HEK293 (cell line): ENCODE data around the gene LRP8.

Experiments used
- CTCF ChIA-PET: fragments of 350-600 bp; formaldehyde crosslinking; extraction: SDS; loops from one replicate; lab custom pipeline; 2021; ENCODE audit warnings: antibody characterized with exemption; lab: Yijun Ruan, JAX
- POLR2A ChIA-PET: fragments of 300-600 bp; formaldehyde crosslinking; extraction: SDS; loops from one replicate; lab custom pipeline; 2020; ENCODE audit warnings: antibody characterized with exemption, inconsistent platforms; lab: Yijun Ruan, JAX
- H3K27ac ChIP-seq: fragments of 200-500 bp; sonication (Bioruptor generic); 2 replicates; pipeline ENCODE4 v1.5.1; 2014; ENCODE audit warnings: low read depth, low read length, control low read depth, inconsistent platforms; ENCODE audit errors: extremely low read depth
- H3K36me3 ChIP-seq, 2 experiments: fragments of 200-500 bp in 1 of 2; sonication (Bioruptor generic) in 1 of 2; 1 replicate in 1 of 2; 2 replicates in 1 of 2; pipeline ENCODE4 v1.5.1; 2014 to 2017; ENCODE audit warnings: inconsistent platforms in 2 of 2, low read length in 2 of 2; ENCODE audit not compliant: control insufficient read depth in 2 of 2, insufficient read depth in 1 of 2
- H3K4me1 ChIP-seq: fragments of 200-500 bp; sonication (Bioruptor generic); 2 replicates; pipeline ENCODE4 v1.5.1; 2014; ENCODE audit warnings: mild to moderate bottlenecking, low read length, inconsistent platforms; ENCODE audit not compliant: control insufficient read depth, insufficient read depth
- H3K4me3 ChIP-seq: 2 replicates; pipeline ENCODE4 v1.5.1; 2011; ENCODE audit warnings: low read depth, mild to moderate bottlenecking, control low read depth, low read length, moderate library complexity
- H3K9me3 ChIP-seq: fragments of 200-500 bp; sonication (Bioruptor generic); 2 replicates; pipeline ENCODE4 v1.5.1; 2014; ENCODE audit warnings: low read depth, low read length, inconsistent platforms; ENCODE audit not compliant: control insufficient read depth, insufficient read depth
- GLIS1 ChIP-seq: fragments of 450-650 bp; formaldehyde crosslinking; IDR thresholded peaks from 2 replicates; pipeline ENCODE4 v1.5.1; 2016; ENCODE audit warnings: missing biosample characterization, missing genetic modification characterization
- IKZF3 ChIP-seq: fragments of 450-650 bp; IDR thresholded peaks from 2 replicates; pipeline ENCODE4 v1.5.0; 2018; ENCODE audit warnings: missing biosample characterization, mild to moderate bottlenecking, missing genetic modification characterization, moderate library complexity
- KLF7 ChIP-seq: fragments of 450-650 bp; formaldehyde crosslinking; IDR thresholded peaks from 2 replicates; pipeline ENCODE4 v1.5.1; 2016; ENCODE audit warnings: missing biosample characterization, missing genetic modification characterization, borderline replicate concordance
- KLF9 ChIP-seq: fragments of 450-650 bp; formaldehyde crosslinking; IDR thresholded peaks from 2 replicates; pipeline ENCODE4 v1.5.1; 2016; ENCODE audit warnings: missing biosample characterization, missing genetic modification characterization, low read depth
- OSR2 ChIP-seq: fragments of 450-650 bp; formaldehyde crosslinking; IDR thresholded peaks from 2 replicates; pipeline ENCODE4 v1.5.1; 2016; ENCODE audit warnings: missing biosample characterization, missing genetic modification characterization
- ZBTB8A ChIP-seq: fragments of 450-650 bp; formaldehyde crosslinking; IDR thresholded peaks from 2 replicates; pipeline ENCODE4 v1.5.1; 2016; ENCODE audit warnings: missing biosample characterization, missing genetic modification characterization
- ZNF112 ChIP-seq: fragments of 450-650 bp; formaldehyde crosslinking; IDR thresholded peaks from 2 replicates; pipeline ENCODE4 v1.5.0; 2017; ENCODE audit warnings: missing biosample characterization, missing genetic modification characterization
- ZNF202 ChIP-seq: fragments of 450-650 bp; formaldehyde crosslinking; IDR thresholded peaks from 2 replicates; pipeline ENCODE4 v1.5.1; 2016; ENCODE audit warnings: missing biosample characterization, missing genetic modification characterization, borderline replicate concordance
- ZNF24 ChIP-seq: fragments of 450-650 bp; formaldehyde crosslinking; IDR thresholded peaks from 2 replicates; pipeline ENCODE4 v1.5.1; 2016; ENCODE audit warnings: missing biosample characterization, missing genetic modification characterization
- ZNF398 ChIP-seq: fragments of 450-650 bp; formaldehyde crosslinking; IDR thresholded peaks from 2 replicates; pipeline ENCODE4 v1.5.1; 2017; ENCODE audit warnings: missing biosample characterization, missing genetic modification characterization
- ZNF423 ChIP-seq: fragments of 450-650 bp; formaldehyde crosslinking; IDR thresholded peaks from 2 replicates; pipeline ENCODE4 v1.5.1; 2016; ENCODE audit warnings: missing biosample characterization, missing genetic modification characterization
- ZNF837 ChIP-seq: fragments of 450-650 bp; formaldehyde crosslinking; IDR thresholded peaks from 2 replicates; pipeline ENCODE4 v1.5.1; 2016; ENCODE audit warnings: missing biosample characterization, missing genetic modification characterization
- TF ChIP-seq, protein P1 (sequence below): fragments of 450-650 bp; formaldehyde crosslinking; conservative IDR thresholded peaks from 2 replicates; pipeline ENCODE4 v1.5.1; 2016; ENCODE audit warnings: low read depth, missing biosample characterization, missing genetic modification characterization

LRP8 gene

GRCh38 chr1:53220171-53220961, 107.5 kb downstream of the LRP8 start, which contains the start of gene CZIB (continued):
- TF ChIP-seq ZNF423 (tag by site-specific recombination) (peak; percentile 69), ZNF398 (tag by site-specific recombination) (peak; percentile 72), GLIS1 (tag by site-specific recombination) (peak; percentile 80), ZNF112 (tag by site-specific recombination) (no peak), ZNF24 (tag by site-specific recombination) (peak; percentile 63), KLF9 (tag by site-specific recombination) (peak; percentile 89), ZBTB8A (tag by site-specific recombination) (peak; percentile 98)
- TF ChIP-seq, protein P1, sequence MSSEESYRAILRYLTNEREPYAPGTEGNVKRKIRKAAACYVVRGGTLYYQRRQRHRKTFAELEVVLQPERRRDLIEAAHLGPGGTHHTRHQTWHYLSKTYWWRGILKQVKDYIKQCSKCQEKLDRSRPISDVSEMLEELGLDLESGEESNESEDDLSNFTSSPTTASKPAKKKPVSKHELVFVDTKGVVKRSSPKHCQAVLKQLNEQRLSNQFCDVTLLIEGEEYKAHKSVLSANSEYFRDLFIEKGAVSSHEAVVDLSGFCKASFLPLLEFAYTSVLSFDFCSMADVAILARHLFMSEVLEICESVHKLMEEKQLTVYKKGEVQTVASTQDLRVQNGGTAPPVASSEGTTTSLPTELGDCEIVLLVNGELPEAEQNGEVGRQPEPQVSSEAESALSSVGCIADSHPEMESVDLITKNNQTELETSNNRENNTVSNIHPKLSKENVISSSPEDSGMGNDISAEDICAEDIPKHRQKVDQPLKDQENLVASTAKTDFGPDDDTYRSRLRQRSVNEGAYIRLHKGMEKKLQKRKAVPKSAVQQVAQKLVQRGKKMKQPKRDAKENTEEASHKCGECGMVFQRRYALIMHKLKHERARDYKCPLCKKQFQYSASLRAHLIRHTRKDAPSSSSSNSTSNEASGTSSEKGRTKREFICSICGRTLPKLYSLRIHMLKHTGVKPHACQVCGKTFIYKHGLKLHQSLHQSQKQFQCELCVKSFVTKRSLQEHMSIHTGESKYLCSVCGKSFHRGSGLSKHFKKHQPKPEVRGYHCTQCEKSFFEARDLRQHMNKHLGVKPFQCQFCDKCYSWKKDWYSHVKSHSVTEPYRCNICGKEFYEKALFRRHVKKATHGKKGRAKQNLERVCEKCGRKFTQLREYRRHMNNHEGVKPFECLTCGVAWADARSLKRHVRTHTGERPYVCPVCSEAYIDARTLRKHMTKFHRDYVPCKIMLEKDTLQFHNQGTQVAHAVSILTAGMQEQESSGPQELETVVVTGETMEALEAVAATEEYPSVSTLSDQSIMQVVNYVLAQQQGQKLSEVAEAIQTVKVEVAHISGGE: peak; percentile 90

DNA sequence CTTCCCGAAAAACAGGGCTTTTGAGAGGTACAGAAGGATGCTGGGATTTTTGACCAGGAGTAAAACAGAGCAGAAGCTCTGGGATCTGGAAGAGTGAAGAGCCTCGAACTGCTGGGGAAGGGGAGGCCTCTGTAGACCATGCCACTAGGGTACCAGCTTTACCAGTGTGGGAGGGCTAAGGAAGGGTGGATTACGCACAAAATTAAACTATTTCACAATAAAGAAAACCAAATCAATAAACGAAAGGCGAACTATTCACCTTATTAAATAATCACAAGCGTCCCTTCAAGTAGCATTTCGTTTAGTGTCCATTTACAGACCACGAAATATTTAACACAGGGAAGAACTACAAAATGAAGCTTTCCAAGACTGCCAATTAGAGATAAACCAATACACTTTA, 108.2 kb downstream of the LRP8 start:
- CTCF ChIA-PET: interaction anchor here (0.6 kb wide), 1 partner anchor 232 kb away, joined by 3 read pairs; no protein-coding TSS in a partner anchor
- Histone ChIP-seq H3K4me3 (peak overlapping the region; percentile 75), H3K9me3 (no peaks in the 10 kb centered on the region), H3K36me3 (peaks cover 0 to 42% of the 10 kb centered on the region in 2 experiments), H3K27ac (peak overlapping the region; percentile 74; the same call in 1 of the 2 replicates), H3K4me1 (no peaks in the 10 kb centered on the region)
- TF ChIP-seq ZNF202 (tag by site-specific recombination) (no peak), IKZF3 (tag by site-specific recombination) (no peak), ZNF837 (no peak), OSR2 (no peak), KLF7 (tag by site-specific recombination) (no peak)
- POLR2A ChIA-PET: interaction anchor here (0.9 to 1.5 kb wide), 2 partner anchors 11 to 18 kb away, joined by 4 to 6 read pairs; partner anchors contain the start of gene MAGOH

- ChIA-PET CTCF (no interaction called here), POLR2A (no interaction called here)
- no peaks in the 10 kb centered on the region for H3K9me3 ChIP-seq
- H3K4me1 ChIP-seq: no peaks in the 10 kb centered on the region
- TF ChIP-seq ZNF398 (tag by site-specific recombination) (no peak), ZBTB8A (tag by site-specific recombination) (no peak)
- peaks cover 0 to 57% of the 10 kb centered on the region in 2 experiments for H3K36me3 ChIP-seq
- no peak overlapping the region for H3K27ac ChIP-seq
- H3K4me3 ChIP-seq: no peak overlapping the region
Measured at GRCh38 chr1:53218201-53218600, 109.7 kb downstream of the LRP8 start.
